ENCODE measurements around the gene FAM83G.
"Not testable (repeated sequence)": the region's sequence is repeated elsewhere in the genome, so short reads cannot be mapped to it uniquely, and the experiment has no call there.

FAM83G gene

GRCh38 chr17:18954321-18954720 lies 50.2 kb downstream of the FAM83G start:
- DNase-seq (ENCODE audit: low read depth in 3 of 3), result no peak

DNA sequence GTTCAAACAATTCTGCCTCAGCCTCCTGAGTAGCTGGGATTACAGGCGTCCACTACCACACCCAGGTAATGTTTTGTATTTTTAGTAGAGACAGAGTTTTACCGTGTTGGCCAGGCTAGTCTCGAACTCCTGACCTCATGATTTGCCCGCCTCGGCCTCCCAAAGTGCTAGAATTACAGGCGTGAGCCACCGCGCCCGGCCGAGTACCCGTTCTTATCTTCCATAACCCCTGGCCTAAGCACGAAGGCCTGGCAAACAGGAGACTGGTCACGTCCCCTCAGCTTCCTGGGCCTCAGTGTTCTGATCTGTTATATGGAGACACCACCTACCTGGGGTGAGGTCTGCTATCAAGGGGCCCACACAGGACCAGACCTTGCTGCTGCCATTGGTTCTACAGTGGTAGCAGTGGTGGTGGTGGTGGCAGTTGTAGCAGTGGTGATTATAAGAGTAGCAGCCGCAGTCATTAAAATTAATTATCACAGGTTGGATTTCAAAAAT lies 51.3 kb downstream of the FAM83G start:
- DNase-seq (ENCODE audit: low read depth in 3 of 3), result no peak

DNA sequence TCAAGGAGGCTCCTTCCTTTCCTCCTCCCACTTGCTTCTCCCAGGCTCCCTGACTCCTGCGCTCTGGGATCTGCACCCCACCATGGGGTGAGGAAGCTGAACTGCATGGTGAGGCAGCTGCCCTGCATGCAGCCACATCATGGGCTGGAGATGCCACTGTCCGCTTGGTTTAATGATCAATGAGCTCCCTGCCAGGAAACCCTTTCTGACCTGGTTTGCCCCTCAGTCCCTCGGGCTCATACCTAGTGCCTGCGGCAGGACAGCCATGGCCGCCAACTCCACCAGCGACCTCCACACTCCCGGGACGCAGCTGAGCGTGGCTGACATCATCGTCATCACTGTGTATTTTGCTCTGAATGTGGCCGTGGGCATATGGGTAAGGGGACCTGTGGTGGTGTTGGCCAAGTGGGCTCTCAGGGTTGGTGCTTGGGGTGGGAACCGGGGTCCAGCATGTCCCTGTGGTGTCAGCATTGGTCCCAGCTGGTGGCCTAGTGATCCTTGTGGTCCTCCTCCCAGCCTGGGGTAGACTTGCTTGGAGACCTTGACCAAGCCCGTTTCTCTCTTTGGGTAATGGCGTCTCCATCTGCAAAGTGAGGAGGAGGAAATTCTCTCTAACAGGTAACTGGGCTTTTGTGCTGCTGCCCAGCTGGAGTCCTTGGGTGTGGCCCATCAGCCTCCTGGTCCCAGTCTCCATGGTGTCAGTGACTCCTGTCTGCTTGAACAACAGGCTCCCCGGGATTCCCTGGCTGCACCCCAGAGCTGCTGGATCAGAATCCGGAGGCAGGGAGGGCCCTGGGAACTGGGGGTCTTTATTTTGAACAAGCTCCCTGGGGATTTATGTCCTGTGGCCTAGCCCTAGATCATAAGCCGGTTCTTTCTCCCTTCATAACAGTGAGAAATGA lies 52.4 kb downstream of the FAM83G start, which contains the start of gene SLC5A10:
Gene SLC5A10 (plus strand): TSS at position 225 of the 902 bp plus-strand sequence. CDS start 41 bp downstream, at position 266.
- DNase-seq (ENCODE audit: low read depth in 3 of 3), result no peak

DNA sequence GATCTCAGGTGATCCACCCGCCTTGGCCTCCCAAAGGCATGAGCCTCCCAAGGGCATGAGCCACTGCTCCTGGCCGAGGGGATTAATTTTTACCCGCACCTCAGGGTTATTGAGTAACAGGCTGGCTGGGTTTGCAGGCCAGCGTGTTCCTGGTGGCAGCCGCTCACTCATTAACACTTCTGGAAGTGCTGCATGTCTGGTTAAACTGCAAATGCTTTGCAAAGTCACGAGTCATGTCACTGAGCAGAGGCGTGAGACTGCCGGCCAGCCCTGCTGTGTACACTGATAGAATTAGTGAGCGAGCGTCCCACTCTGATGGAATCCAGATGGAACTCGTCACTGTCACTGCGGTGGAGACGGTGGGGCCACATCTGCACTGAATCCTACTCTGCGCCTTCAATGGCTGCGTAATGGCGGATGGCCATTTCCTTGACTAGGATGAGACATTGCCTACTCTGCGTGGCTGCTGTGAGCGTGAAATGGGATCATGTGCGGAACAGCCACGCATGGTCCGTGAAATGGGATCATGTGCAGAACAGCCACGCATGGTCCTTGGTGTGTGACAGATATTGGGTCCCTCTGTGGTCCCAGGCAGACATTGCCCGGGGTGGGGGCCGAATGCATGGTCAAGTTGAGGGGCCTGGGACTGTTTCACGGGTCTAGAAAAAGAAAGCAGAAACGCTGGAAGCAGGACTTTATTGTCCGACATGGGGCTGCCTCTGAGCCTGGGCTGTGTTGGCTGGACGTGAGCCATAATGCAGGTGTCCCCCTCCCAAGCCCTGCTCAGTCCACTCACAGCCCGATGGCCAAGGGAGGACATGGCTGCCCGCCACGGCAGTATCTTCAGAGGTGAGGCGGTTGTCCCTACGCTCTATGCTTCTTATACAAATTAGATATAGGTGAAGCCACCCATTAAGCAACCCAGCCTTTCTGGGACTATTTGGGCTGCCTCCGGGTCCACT lies 53.3 kb downstream of the FAM83G start:
- DNase-seq (ENCODE audit: low read depth in 3 of 3), result no peak

DNA sequence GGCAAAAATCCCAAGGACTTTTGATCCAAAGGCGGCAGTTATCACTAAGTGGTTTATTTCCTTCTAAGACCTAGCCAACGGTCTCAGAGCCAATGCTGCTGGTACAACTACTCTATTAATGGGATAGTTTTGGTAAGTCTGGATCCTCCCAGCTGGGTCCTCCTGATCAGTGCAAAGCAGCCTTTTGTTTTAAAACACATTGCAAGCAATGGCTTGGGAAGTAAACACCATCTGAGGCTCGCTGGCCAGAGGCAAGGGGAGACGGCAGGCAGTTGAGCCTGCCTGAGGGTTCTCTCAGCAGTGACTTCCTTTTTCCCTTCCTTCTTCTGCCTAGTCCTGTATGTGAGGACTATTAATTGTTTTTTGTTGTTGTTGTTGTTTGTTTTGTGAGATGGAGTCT lies 54.2 kb downstream of the FAM83G start:
- DNase-seq (ENCODE audit: low read depth in 3 of 3), result no peak

GRCh38 chr17:18949566-18949965 lies 55.0 kb downstream of the FAM83G start:
- no peak for DNase-seq (ENCODE audit: low read depth in 3 of 3)

- DNase-seq (ENCODE audit: low read depth in 3 of 3), result no peak
Measured at GRCh38 chr17:18948476-18949006, 56.0 kb downstream of the FAM83G start.

GRCh38 chr17:18947866-18948265 lies 56.7 kb downstream of the FAM83G start:
- no peak for DNase-seq (ENCODE audit: low read depth in 3 of 3)

DNA sequence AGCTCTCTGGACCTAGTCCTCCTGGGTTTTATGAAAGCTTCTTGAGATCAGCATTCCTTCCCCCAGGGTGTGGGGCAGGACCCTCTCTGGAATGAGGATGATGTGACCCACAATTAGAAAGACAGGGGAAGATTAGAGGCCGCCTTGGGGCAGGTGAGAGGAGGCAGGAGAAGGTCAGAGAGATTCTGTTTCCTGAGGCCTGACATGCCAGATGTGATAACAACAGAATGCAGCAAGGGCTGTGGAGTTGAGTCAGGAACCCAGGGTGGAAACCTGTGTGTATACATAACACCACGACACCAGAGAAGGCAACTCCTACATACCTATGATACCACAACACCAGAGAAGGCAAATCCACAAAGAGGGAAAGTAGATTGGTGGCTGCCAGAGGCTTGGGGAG lies 58.0 kb downstream of the FAM83G start:
- DNase-seq (ENCODE audit: low read depth in 3 of 3), result no peak

DNA sequence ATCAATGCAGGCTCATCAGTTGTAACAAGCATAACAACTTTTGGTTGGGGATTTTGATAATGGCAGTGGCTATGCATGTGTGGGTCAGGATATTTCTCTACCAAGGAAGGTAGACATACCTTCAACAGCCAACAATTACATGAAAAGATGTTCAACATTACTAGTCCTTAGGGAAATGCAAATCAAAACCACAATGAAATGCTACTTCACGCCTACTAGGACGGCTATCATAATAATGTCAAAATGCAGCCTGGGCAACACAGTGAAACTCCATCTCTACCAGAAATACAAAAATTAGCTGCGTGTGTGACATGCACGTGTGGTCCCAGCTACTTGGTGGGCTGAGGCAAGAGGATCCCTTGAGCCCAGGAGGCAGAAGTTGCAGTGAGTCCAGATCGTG lies 59.9 kb downstream of the FAM83G start:
- no peak for DNase-seq (ENCODE audit: low read depth in 3 of 3)

- no peak for DNase-seq (ENCODE audit: low read depth in 3 of 3)
Measured at GRCh38 chr17:18938692-18939023, 65.9 kb downstream of the FAM83G start.

- no peak for DNase-seq (ENCODE audit: low read depth in 3 of 3)
Measured at GRCh38 chr17:18937981-18938691, 66.4 kb downstream of the FAM83G start.

DNA sequence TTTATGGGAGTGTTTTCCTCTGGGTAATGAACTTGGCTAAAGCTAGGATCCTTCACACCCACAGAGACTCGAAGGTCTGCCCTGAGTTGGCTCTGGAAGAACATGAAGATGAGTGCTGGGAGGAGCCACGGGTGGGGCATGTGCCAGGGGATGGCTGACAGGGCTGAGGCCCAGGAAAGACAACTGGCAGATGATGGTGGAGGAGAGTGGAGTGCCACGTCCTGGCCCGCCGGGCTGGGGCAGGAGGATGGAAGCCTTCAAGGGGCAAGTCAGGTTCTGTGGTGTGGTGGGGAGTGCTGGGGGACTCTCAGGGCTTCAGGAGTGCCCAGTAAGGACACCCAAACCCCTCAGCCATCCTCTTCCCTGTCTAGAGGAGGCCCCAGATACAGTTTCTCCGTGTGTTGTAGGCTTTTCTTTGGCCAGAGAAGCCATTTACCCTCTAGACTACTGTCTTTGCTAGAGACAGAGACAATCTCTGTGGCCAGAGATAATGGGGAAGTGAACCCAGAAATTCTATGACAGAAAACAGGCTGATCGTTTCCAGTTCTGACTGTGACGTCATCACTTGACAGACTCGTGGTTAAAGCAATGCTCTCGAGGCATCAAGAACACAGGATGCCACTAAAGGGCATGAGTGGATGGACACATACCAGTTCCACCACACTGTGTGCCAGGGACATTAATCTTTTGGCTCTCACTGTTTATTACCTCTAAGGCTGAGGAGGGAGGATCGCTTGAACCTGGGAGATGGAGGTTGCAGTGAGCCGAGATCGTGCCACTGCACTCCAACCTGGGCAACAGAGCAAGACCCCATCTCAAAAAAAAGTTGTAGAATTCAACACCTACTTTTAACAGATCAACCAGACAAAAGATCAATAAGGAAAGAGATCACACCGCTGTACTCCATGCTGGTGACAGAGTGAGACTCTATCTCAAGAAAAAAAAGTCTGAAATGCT lies 71.2 kb downstream of the FAM83G start:
- DNase-seq (ENCODE audit: low read depth in 3 of 3), result no peak

GRCh38 chr17:18932360-18933055 lies 72.1 kb downstream of the FAM83G start:
- no peak for DNase-seq (ENCODE audit: low read depth in 3 of 3)

GRCh38 chr17:18928628-18929125 lies 75.9 kb downstream of the FAM83G start:
- no peak for DNase-seq (ENCODE audit: low read depth in 3 of 3)

GRCh38 chr17:18925187-18925586 lies 79.4 kb downstream of the FAM83G start:
- DNase-seq (ENCODE audit: low read depth in 3 of 3), result no peak

GRCh38 chr17:18922596-18922995 lies 82.0 kb downstream of the FAM83G start:
- not testable (repeated sequence) for DNase-seq (ENCODE audit: low read depth in 3 of 3)

- DNase-seq (ENCODE audit: low read depth in 3 of 3), result no peak
Measured at GRCh38 chr17:18921912-18922451, 82.6 kb downstream of the FAM83G start.

GRCh38 chr17:18921485-18921884 lies 83.1 kb downstream of the FAM83G start:
- no peak for DNase-seq (ENCODE audit: low read depth in 3 of 3)
